ENCODE results near the gene DCBLD2.
A peak's percentile ranks its signal among the peaks of the same experiment; 100 is the strongest.

The DCBLD2 gene, protein sequence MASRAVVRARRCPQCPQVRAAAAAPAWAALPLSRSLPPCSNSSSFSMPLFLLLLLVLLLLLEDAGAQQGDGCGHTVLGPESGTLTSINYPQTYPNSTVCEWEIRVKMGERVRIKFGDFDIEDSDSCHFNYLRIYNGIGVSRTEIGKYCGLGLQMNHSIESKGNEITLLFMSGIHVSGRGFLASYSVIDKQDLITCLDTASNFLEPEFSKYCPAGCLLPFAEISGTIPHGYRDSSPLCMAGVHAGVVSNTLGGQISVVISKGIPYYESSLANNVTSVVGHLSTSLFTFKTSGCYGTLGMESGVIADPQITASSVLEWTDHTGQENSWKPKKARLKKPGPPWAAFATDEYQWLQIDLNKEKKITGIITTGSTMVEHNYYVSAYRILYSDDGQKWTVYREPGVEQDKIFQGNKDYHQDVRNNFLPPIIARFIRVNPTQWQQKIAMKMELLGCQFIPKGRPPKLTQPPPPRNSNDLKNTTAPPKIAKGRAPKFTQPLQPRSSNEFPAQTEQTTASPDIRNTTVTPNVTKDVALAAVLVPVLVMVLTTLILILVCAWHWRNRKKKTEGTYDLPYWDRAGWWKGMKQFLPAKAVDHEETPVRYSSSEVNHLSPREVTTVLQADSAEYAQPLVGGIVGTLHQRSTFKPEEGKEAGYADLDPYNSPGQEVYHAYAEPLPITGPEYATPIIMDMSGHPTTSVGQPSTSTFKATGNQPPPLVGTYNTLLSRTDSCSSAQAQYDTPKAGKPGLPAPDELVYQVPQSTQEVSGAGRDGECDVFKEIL

GRCh38 chr3:98901392-98902350, at the start of gene DCBLD2:
Gene DCBLD2 (minus strand): TSS chr3:98901695. CDS start chr3:98901326, 369 bp downstream.
- DNase-seq, result peak; percentile 90 to 93

GRCh38 chr3:98945666-98946065, 44.2 kb upstream of the DCBLD2 start:
- no peak for DNase-seq

DNA sequence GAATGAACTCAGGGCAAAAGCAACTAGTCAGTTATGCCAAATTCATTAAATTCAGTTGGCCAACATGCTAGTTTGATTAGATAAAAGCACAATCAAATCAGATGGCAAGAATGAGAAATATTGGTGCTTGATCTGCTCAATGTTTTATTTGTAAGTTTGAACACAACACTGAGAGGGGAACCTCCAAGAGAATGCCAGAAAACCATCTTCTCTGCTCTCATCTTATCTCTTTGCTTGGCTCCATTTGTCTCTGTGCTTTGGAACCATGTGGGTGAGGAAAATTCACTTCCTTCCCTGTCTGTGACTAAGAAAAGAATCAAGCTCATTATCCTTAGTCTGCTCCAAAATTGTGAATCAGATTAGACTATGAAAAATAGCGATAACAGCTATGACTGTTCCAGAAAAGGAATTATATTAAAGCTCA, 43.6 kb upstream of the DCBLD2 start:
- DNase-seq, result no peak

- no peak for DNase-seq
Measured at GRCh38 chr3:98930413-98930812, 28.9 kb upstream of the DCBLD2 start.

DNA sequence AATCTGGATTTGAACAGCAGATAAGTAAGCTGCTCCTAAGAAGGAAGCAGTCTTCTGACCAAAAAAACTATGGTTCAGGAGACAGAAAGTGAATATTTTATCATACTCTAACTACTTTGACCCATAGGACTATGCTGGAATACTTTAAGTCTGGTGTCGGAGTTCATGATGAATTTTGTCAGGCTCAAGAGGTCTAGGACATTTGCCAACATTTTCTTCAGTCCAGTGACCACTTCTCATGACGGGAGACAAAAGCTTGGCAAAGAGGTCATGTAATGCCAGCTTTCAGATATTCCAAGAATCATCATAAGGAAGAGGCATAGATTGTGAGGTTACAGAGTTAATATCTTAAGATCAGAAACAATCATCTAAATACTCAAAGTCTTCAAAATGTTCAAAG, 20.5 kb upstream of the DCBLD2 start:
- no peak for DNase-seq

GRCh38 chr3:98920166-98920565, 18.7 kb upstream of the DCBLD2 start:
- no peak for DNase-seq

DNA sequence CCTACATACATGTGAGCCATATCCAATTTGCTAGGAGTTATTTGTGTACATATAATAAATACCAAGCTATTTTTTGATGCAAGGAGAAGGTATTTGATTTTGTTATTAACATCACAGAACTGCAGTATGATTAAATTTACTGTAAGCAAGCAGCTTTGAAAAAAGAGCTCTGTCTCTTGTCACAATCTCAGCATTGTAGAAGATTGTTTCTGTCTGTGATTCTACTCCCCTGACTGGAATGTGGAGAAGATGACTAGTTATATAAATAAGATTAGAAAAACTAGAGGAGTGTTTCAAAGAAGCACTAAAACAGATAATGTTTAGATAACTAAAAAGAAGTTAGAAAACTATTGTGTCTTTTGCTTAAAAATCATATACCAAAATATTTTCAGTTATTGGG, 17.1 kb upstream of the DCBLD2 start:
- DNase-seq, result no peak

DNA sequence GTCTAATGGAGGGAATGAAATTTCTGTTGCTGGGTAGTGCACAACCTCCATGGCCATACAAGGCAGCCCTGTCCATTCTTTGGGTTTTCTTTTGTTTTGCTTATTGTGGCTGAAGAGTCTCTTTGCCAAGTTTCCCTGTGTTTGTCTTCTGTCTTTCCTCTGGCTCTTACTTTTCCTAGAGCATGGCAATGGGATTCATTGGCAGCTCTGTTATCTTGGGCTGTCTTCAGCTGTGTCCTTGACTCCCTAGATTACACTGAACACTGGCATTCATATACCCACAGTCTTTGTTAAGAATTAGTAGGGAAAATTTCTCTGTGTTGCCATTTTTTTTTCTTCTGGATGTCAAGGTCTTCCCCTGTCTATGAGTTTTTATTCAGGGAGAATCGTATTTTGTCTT, 16.1 kb upstream of the DCBLD2 start:
- no peak for DNase-seq

GRCh38 chr3:98914210-98915080, 12.9 kb upstream of the DCBLD2 start:
- no peak for DNase-seq

- DNase-seq, result no peak
Measured at GRCh38 chr3:98912448-98912847, 11.0 kb upstream of the DCBLD2 start.

- no peak for DNase-seq
Measured at GRCh38 chr3:98906230-98906629, 4.7 kb upstream of the DCBLD2 start.

DNA sequence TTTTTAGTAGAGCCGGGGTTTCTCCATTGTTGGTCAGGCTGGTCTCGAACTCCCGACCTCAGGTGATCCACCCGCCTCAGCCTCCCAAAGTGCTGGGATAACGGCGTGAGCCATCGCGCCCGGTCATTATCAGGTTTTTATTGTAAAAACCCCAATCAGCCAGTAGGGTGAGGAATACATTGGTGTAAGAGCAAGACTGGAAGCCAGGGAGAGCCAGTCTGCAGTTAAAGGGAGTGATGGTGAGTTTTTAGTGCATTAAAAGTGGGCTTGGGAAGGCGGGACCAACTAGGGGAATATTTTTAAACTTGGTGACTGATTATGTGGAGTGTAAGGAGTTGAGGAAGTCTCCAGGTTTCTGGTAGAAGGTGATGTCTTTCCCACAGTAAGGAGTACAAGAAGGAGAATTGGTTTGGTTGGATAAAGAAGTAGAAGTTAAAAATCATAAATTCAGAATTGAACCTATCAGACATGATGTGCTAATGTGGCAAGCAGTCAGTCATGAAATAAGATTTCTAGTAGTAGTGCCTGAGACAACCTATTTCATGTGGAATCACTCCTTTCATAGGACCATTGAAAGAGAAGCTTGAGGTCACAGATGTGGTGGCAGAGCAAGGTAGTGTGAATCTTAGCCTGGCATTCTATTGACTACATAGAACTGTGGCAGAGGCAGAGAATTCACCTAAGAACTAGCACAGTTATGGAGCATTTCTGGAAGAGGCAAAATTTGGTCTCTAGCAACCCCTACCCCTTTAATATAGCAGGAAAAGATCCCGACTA, 2.4 kb upstream of the DCBLD2 start:
- DNase-seq, result no peak

- DNase-seq, result no peak
Measured at GRCh38 chr3:98903099-98903498, 1.6 kb upstream of the DCBLD2 start.

GRCh38 chr3:98902351-98902740, 851 bp upstream of the DCBLD2 start:
- DNase-seq, result no peak

GRCh38 chr3:98901119-98901391, 440 bp downstream of the DCBLD2 start:
- DNase-seq, result peak in 1 of 2 donors; percentile 6

GRCh38 chr3:98900265-98901118, 1.0 kb downstream of the DCBLD2 start:
- DNase-seq, result peak in 1 of 2 donors; percentile 7

GRCh38 chr3:98897701-98898100, 3.8 kb downstream of the DCBLD2 start:
- no peak for DNase-seq

DNA sequence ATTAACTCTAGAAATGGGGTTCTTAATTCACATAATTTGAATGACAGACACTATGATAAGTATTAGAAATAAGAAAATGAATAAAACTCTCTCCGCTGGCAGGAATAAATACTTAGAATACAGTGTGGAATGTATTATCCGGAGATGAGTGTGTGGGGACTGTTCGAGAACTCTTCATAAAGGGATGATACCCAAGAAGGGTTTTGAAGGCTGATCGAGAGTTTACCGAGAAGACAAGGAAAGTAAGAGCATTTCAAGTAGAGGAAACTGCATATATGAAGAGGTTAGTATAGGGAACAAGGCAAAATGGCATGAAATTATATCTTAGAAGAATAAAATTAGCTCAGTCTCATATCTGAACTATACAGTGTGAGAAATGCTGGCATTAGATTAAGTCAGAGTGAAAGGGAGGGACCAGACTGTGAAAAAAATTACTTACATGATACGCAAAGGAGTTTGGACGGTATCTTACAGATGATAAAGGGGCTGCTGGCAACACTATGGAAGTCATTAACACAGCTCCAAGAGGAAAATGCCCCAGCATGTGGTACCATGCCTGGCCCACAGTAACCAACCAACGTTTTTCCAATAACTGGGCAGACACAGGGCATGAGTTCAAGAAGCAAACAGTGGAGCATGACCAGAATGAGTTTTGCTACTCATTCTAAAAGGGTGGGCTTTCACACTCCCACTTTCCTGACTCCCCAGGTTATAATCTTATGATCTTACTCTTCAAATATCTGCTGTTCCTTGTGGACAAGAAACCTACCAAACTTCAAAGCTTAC, 6.5 kb downstream of the DCBLD2 start:
- no peak for DNase-seq

GRCh38 chr3:98893740-98894139, 7.8 kb downstream of the DCBLD2 start:
- no peak for DNase-seq

DNA sequence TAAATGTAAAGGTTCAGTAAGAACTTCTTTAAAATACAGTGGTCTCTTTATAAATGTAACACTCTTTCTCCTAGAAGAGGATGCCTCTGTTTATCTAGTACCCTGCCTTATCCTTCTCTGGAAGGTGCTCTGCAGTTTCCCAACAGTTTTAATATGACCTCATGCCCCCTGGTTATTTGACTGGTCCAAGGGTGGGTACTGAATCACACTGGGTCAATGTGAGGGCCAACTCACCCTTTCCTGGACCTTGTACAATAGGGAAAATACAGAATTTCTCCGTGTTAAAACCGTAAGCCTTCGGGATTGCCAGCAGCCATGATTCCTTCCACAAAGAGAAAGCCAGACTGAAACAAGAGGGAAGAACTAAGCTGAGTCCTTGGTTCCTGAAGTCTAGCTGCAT, 9.2 kb downstream of the DCBLD2 start:
- no peak for DNase-seq
